ENCODE measurements around the gene LSM14B. TPM values are rescaled to one million over a fixed set of nuclear protein-coding genes. Genes with fewer than 3 reads are reported as not detected.

LSM14B gene
- total RNA-seq, 1 experiment from 2014 or later, result 82.4 TPM

DNA sequence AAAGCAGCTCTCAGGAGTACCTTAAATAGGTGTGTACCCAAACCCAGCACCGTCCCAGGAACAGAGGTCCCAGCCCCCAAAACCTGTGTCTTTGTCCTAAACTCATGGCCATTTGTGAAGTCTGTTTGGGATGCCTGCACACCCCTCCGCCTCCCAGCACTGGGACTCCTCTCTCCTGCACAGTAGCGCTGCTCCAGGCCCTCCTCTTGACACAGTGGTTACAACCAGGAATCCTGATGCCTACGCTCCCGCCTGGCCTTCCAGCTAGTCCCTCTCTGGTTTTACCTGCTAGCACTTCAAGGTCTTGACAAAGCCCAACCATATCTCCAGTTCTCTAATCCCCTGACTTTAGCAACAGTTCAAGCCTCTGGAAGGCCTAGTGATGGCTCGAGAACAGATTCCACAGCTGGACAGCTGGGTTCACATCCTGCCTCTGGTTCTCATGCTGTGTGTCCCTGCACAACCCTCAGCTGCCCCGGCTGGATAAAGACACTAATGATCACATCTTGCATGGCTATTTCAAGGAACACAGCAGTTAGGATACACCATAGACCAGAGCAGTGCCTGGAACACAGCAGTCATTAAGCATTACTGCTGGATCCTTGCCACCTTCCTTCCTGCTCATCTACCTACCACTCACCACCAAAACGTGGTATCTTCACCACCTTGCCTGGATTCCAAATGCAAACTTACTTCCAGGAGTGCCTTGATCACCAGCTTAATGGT lies 15.4 kb downstream of the LSM14B start:
- H3K4me2 ChIP-seq (ENCODE audit: insufficient read depth, insufficient read length, low read length), result no peak overlapping the region
- H2BK5ac ChIP-seq (ENCODE audit: insufficient read length, low read length), result no peak overlapping the region
- no peak overlapping the region for H2BK15ac ChIP-seq (ENCODE audit: low read depth, low read length)
- no peak overlapping the region for H2BK12ac ChIP-seq (ENCODE audit: insufficient read length, low read depth, low read length)
- no peak overlapping the region for H4K8ac ChIP-seq (replicated peaks; ENCODE audit: insufficient read length, low read depth, low read length)
- no peak overlapping the region for H2BK20ac ChIP-seq (ENCODE audit: low read depth, low read length, poor library complexity, severe bottlenecking)
- no peak overlapping the region for H4K91ac ChIP-seq (ENCODE audit: insufficient read length, low read depth, low read length)
- no peaks in the 10 kb centered on the region for H3K4me1 ChIP-seq (ENCODE audit: insufficient read depth, low read length)
- no peaks in the 10 kb centered on the region for H4K20me1 ChIP-seq (ENCODE audit: control insufficient read depth, insufficient read depth, insufficient read length)
- H2AFZ ChIP-seq (ENCODE audit: low read length), result no peak overlapping the region
- peak overlapping the region in 1 of 3 experiments; percentile 70; a peak in 2 of 7 replicates for H3K27ac Mint-ChIP-seq
- H2BK120ac ChIP-seq (ENCODE audit: low read depth, low read length, poor library complexity, severe bottlenecking), result no peak overlapping the region
- no peak overlapping the region for H3K4ac ChIP-seq (ENCODE audit: low read depth, low read length)
- peaks cover 42 to 96% (median 77%) of the 10 kb centered on the region in 3 experiments; a peak in 6 of 7 replicates for H3K36me3 Mint-ChIP-seq (ENCODE audit: insufficient read depth in 1 of 3, low read depth in 3 of 3)
- H3K14ac ChIP-seq (ENCODE audit: insufficient read depth, low read length), result no peak overlapping the region
- TF ChIP-seq, protein P1, sequence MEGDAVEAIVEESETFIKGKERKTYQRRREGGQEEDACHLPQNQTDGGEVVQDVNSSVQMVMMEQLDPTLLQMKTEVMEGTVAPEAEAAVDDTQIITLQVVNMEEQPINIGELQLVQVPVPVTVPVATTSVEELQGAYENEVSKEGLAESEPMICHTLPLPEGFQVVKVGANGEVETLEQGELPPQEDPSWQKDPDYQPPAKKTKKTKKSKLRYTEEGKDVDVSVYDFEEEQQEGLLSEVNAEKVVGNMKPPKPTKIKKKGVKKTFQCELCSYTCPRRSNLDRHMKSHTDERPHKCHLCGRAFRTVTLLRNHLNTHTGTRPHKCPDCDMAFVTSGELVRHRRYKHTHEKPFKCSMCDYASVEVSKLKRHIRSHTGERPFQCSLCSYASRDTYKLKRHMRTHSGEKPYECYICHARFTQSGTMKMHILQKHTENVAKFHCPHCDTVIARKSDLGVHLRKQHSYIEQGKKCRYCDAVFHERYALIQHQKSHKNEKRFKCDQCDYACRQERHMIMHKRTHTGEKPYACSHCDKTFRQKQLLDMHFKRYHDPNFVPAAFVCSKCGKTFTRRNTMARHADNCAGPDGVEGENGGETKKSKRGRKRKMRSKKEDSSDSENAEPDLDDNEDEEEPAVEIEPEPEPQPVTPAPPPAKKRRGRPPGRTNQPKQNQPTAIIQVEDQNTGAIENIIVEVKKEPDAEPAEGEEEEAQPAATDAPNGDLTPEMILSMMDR (conservative IDR thresholded peaks at IDR 0.05), result no peak
- no peak overlapping the region for H3K27ac ChIP-seq (ENCODE audit: insufficient read length, low read depth, low read length)
- H3K27me3 ChIP-seq (ENCODE audit: insufficient read depth, low read length), result no peaks in the 10 kb centered on the region
- H2AK5ac ChIP-seq (ENCODE audit: insufficient read length, low read length), result no peak overlapping the region
- H3K27me3 Mint-ChIP-seq (ENCODE audit: low read depth), result no peaks in the 10 kb centered on the region; the same call in 1 of the 2 replicates
- H3K4me1 Mint-ChIP-seq, result peaks cover 15% of the 10 kb centered on the region in 2 experiments
- H3K9me3 Mint-ChIP-seq, result no peaks in the 10 kb centered on the region
- H3K18ac ChIP-seq (ENCODE audit: insufficient read length, low read depth, low read length), result no peak overlapping the region
- no peak overlapping the region for H3T11ph ChIP-seq (ENCODE audit: low read length)
- no CpG with 5 or more reads among the region's 8 CpGs for WGBS (ENCODE audit: extremely low coverage, insufficient read length, low lambda C conversion rate)
- H3K79me1 ChIP-seq (ENCODE audit: insufficient read depth, low read depth, low read length, poor library complexity, severe bottlenecking), result no peaks in the 10 kb centered on the region
- peaks cover 7% of the 10 kb centered on the region for H3K23me2 ChIP-seq (ENCODE audit: insufficient read length, low read depth, low read length, poor library complexity, severe bottlenecking)
- H3K79me2 ChIP-seq (ENCODE audit: insufficient read depth, low read length), result peaks cover 18% of the 10 kb centered on the region; the same call in 1 of the 2 replicates
- H4K5ac ChIP-seq (ENCODE audit: insufficient read length, low read depth, low read length), result no peak overlapping the region
- H3K56ac ChIP-seq (ENCODE audit: insufficient read length, low read depth, low read length), result no peak overlapping the region
- H3K23ac ChIP-seq (ENCODE audit: insufficient read length, low read depth, low read length), result no peak overlapping the region
- H3K4me3 Mint-ChIP-seq, result no peak overlapping the region
- no peaks in the 10 kb centered on the region for H3K9me3 ChIP-seq (ENCODE audit: control insufficient read depth, low read depth, low read length)
- no peak for DNase-seq
- H3K9ac ChIP-seq (ENCODE audit: extremely low read depth, insufficient read length, low read length), result no peak overlapping the region

Measured in H9 (cell line).